K562 (cell line): ENCODE results near the gene SPINT1. TPM values are rescaled to one million over a fixed set of nuclear protein-coding genes. Genes with fewer than 3 reads are reported as not detected.
A peak's percentile ranks its signal among the peaks of the same experiment; 100 is the strongest.

Experiments used
- ARID4B ChIP-seq: sonication (generic); formaldehyde crosslinking; IDR thresholded peaks from 2 replicates; pipeline ENCODE4 v1.8.0; 2022; ENCODE audit warnings: mild to moderate bottlenecking, missing genetic modification reagents
- ELK1 ChIP-seq: sonication (generic); formaldehyde crosslinking; IDR thresholded peaks from 2 replicates; pipeline ENCODE4 v1.8.1; 2022; ENCODE audit warnings: missing genetic modification reagents
- KAT7 ChIP-seq: sonication (generic); formaldehyde crosslinking; IDR thresholded peaks from 2 replicates; pipeline ENCODE4 v1.8.0; 2022; ENCODE audit warnings: missing genetic modification reagents, mild to moderate bottlenecking, borderline replicate concordance
- MBD2 ChIP-seq: sonication (generic); IDR thresholded peaks from 2 replicates; pipeline ENCODE4 v1.6.1; 2016; ENCODE audit warnings: low read depth, borderline replicate concordance
- MTA3 ChIP-seq: fragments of 450-650 bp; formaldehyde crosslinking; IDR thresholded peaks from 2 replicates; pipeline ENCODE4 v1.6.1; 2017; ENCODE audit warnings: mild to moderate bottlenecking, borderline replicate concordance
- PHF8 ChIP-seq: fragments of 200-600 bp; sonication (generic); IDR thresholded peaks from 2 replicates; pipeline ENCODE4 v1.6.1; 2012; ENCODE audit warnings: mixed run types, mild to moderate bottlenecking, inconsistent platforms, low read length, moderate library complexity, borderline replicate concordance
- POLR3G ChIP-seq: IDR thresholded peaks from 2 replicates; pipeline ENCODE4 v1.6.1; 2011; ENCODE audit not compliant: insufficient read length, insufficient replicate concordance; ENCODE audit errors: extremely low read depth
- RAD51 ChIP-seq: fragments of 450-650 bp; IDR thresholded peaks from 2 replicates; pipeline ENCODE4 v1.7.1; 2016; ENCODE audit warnings: low read depth, mild to moderate bottlenecking, borderline replicate concordance
- SMARCA4 ChIP-seq: fragments of 450-650 bp; IDR thresholded peaks from 2 replicates; pipeline ENCODE4 v1.6.1; 2016
- SMARCE1 ChIP-seq: fragments of 450-650 bp; IDR thresholded peaks from 2 replicates; pipeline ENCODE4 v1.7.1; 2016; ENCODE audit warnings: mild to moderate bottlenecking
- SPI1 ChIP-seq: IDR thresholded peaks from 2 replicates; pipeline ENCODE4 v1.6.1; 2011; ENCODE audit warnings: low read depth, low read length, control low read depth, borderline replicate concordance
- TEAD4 ChIP-seq, 2 experiments: sonication (generic) in 1 of 2; formaldehyde crosslinking in 1 of 2; IDR thresholded peaks; 2 replicates each; pipeline versions ENCODE4 v1.6.1 to v1.8.0; 2012 to 2022; ENCODE audit warnings: borderline replicate concordance in 1 of 2, inconsistent platforms in 1 of 2, low read length in 1 of 2, mild to moderate bottlenecking in 1 of 2, missing genetic modification reagents in 1 of 2
- TOE1 ChIP-seq, 2 experiments: fragments of 450-650 bp in 1 of 2; sonication (generic) in 1 of 2; formaldehyde crosslinking in 1 of 2; IDR thresholded peaks; 2 replicates each; pipeline versions ENCODE4 v1.7.1 to v1.8.0; 2016 to 2022; ENCODE audit warnings: borderline replicate concordance in 2 of 2, mild to moderate bottlenecking in 2 of 2, antibody characterized with exemption in 1 of 2, inconsistent platforms in 1 of 2, low read depth in 1 of 2, missing genetic modification reagents in 1 of 2, moderate library complexity in 1 of 2
- ZFP36 ChIP-seq: fragments of 150-350 bp; IDR thresholded peaks from 2 replicates; pipeline ENCODE4 v1.6.1; 2018; ENCODE audit warnings: low read length, low read depth; ENCODE audit not compliant: partially characterized antibody
- ZFX ChIP-seq: sonication (generic); formaldehyde crosslinking; IDR thresholded peaks from 2 replicates; pipeline ENCODE4 v1.8.0; 2022; ENCODE audit warnings: mild to moderate bottlenecking, missing genetic modification reagents, moderate library complexity
- ZNF695 ChIP-seq: fragments of 450-650 bp; formaldehyde crosslinking; IDR thresholded peaks from 2 replicates; pipeline ENCODE4 v1.4.0; 2020; ENCODE audit warnings: mild to moderate bottlenecking, moderate library complexity
- polyA plus RNA-seq, 8 experiments: library from polyadenylated mRNA; depleted of rRNA in 4 of 8; stranded (reverse) in 5 of 8; unstranded in 3 of 8; fragments of >200 nt; fragmentation: Nextera tagmentation in 2 of 8; fragmentation: Illumina TruSeq in 1 of 8; extraction: Ambion mirVana in 2 of 8; extraction: Trizol in 1 of 8; gene quantifications; 2 replicates each; pipeline versions ENCODE4 v1.2.1 to v1.2.3, GENCODE V29; 2011 to 2014; ENCODE audit warnings: inconsistent platforms in 1 of 8, missing spikeins in 1 of 8
- total RNA-seq, 7 experiments: library from RNA; depleted of rRNA in 6 of 7; stranded (reverse); fragments of >200 nt in 6 of 7; fragmentation: Illumina TruSeq in 2 of 7; extraction: Trizol in 2 of 7; gene quantifications; 2 replicates each; pipeline versions ENCODE4 v1.2.1 to v1.2.3, GENCODE V29; 2011 to 2021; ENCODE audit warnings: low replicate concordance in 1 of 7
- TF ChIP-seq, protein P1 (sequence below): fragments of 450-650 bp; IDR thresholded peaks from one replicate; pipeline ENCODE4 v1.6.1; 2018; ENCODE audit warnings: mild to moderate bottlenecking, moderate library complexity; ENCODE audit not compliant: partially characterized antibody
- TF ChIP-seq, protein P2 (sequence below): sonication (generic); formaldehyde crosslinking; IDR thresholded peaks from 2 replicates; pipeline ENCODE4 v1.8.0; 2022; ENCODE audit warnings: missing genetic modification reagents, mild to moderate bottlenecking, moderate library complexity, borderline replicate concordance

Gene SPINT1
- total and polyA plus RNA-seq, 9 of the 15 experiments (the other 6 are each of a cell fraction or from before 2014, with no cell fraction given): 0.78 to 4.5 (median 1.5) TPM

DNA sequence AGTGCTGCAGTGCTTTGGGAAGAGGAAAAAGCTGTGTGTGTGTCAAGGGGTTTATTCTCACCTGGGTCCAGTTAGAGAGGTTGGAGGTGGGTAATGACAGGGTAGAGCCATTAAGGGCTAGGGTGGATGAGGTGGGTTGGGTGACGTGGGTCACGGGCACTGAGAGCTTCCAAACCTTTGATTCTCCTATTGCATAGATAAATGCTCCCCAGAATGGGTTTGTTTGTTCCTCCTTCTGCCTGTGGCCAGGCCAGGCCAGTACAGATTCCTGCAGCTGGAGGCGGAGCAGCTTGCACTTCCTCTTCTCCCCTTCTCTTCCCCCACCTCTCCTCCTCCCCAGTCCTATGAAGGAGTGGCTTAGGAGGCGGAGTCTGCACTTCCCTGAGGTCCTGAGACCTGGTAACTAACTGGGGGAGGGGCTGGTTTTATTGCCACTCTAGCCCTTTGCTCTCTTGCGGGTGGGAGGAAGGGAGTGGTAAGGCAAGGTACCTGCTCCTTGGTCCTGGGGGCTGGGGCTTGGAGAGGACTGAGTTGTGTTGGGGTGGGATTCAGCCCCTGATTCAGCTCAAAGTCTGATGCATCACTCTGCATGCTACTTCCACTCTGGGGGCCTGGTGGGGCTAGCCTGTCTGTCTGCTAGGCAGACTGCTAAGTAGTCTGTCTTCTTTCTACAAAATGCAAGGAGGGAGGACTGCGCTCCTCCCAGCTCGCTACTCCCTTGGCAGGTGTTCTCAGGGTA is 3.5 kb downstream of the SPINT1 start (continued):
- TF ChIP-seq KAT7 (CRISPR knock-in tag) (peak; percentile 86; the same call in 1 of the 2 replicates), SMARCA4 (peak; percentile 12; the same call in 1 of the 2 replicates), SPI1 (peak; percentile 100), MBD2 (no peak), ARID4B (0 out of 2 replicates have a peak, but pooled peaks have one; percentile 25), SMARCE1 (peak; percentile 65; the same call in 1 of the 2 replicates), POLR3G (no peak), PHF8 (peak; percentile 46; the same call in 1 of the 2 replicates), TOE1 (IDR thresholded peaks at IDR 0.05; ENCODE audit: borderline replicate concordance) (0 out of 2 replicates have a peak, but pooled peaks have one; percentile 26), TOE1 (CRISPR knock-in tag; IDR thresholded peaks at IDR 0.05; ENCODE audit: borderline replicate concordance, low read depth) (no peak), TEAD4 (IDR thresholded peaks at IDR 0.05; ENCODE audit: low read length) (peak; percentile 56; the same call in 1 of the 2 replicates), TEAD4 (CRISPR knock-in tag; IDR thresholded peaks at IDR 0.05; ENCODE audit: borderline replicate concordance) (no peak), MTA3 (0 out of 2 replicates have a peak, but pooled peaks have one; percentile 21), ZFP36 (peak; percentile 9), ZNF695 (no peak), RAD51 (no peak), ELK1 (CRISPR knock-in tag) (no peak), ZFX (CRISPR knock-in tag) (peak; percentile 38; the same call in 1 of the 2 replicates)
- TF ChIP-seq, protein P1, sequence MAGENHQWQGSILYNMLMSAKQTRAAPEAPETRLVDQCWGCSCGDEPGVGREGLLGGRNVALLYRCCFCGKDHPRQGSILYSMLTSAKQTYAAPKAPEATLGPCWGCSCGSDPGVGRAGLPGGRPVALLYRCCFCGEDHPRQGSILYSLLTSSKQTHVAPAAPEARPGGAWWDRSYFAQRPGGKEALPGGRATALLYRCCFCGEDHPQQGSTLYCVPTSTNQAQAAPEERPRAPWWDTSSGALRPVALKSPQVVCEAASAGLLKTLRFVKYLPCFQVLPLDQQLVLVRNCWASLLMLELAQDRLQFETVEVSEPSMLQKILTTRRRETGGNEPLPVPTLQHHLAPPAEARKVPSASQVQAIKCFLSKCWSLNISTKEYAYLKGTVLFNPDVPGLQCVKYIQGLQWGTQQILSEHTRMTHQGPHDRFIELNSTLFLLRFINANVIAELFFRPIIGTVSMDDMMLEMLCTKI: no peak
- TF ChIP-seq, protein P2, sequence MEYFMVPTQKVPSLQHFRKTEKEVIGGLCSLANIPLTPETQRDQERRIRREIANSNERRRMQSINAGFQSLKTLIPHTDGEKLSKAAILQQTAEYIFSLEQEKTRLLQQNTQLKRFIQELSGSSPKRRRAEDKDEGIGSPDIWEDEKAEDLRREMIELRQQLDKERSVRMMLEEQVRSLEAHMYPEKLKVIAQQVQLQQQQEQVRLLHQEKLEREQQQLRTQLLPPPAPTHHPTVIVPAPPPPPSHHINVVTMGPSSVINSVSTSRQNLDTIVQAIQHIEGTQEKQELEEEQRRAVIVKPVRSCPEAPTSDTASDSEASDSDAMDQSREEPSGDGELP (CRISPR knock-in tag): peak; percentile 83
